OCI-LY3 (cell line): Measurements from ENCODE around the gene LDB2.

ENCODE experiments used
- EZH2phosphoT487 ChIP-seq: fragments of 200-600 bp; shearing (Covaris generic); IDR thresholded peaks from 2 replicates; pipeline ENCODE4 v1.6.1; 2018; ENCODE audit warnings: antibody characterized with exemption, mixed run types, low read depth
- TF ChIP-seq, protein P1 (sequence below): fragments of 200-600, 300-600 bp; sonication (generic); IDR thresholded peaks from 2 replicates; pipeline ENCODE4 v1.5.1; 2014; ENCODE audit warnings: antibody characterized with exemption, low read length, low read depth

DNA sequence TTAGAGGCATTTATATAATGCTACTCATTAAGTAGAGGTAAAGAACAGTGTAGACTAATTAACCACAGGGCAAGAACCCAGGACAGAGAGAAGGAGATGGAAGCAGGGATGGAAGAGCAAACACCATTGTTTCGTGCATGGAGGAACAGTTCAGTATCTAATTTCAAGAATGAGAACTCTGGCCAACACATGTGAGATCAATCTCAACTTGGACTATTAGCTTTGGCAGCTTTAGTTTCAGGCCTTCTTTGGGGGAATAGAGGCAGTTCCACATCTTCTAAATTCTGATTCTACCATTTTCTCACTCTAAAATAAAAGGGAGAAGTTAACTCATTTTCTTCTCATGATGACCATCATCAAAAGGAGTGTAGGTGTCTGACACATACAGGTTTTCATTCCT lies 207.0 kb downstream of the LDB2 start:
- TF ChIP-seq, protein P1, sequence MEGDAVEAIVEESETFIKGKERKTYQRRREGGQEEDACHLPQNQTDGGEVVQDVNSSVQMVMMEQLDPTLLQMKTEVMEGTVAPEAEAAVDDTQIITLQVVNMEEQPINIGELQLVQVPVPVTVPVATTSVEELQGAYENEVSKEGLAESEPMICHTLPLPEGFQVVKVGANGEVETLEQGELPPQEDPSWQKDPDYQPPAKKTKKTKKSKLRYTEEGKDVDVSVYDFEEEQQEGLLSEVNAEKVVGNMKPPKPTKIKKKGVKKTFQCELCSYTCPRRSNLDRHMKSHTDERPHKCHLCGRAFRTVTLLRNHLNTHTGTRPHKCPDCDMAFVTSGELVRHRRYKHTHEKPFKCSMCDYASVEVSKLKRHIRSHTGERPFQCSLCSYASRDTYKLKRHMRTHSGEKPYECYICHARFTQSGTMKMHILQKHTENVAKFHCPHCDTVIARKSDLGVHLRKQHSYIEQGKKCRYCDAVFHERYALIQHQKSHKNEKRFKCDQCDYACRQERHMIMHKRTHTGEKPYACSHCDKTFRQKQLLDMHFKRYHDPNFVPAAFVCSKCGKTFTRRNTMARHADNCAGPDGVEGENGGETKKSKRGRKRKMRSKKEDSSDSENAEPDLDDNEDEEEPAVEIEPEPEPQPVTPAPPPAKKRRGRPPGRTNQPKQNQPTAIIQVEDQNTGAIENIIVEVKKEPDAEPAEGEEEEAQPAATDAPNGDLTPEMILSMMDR = no peak
- no peak for TF ChIP-seq EZH2phosphoT487
